Cardiac fibroblast (primary cell): ENCODE data around the gene COPB1.

ENCODE experiments used
- DNase-seq, 2 donors: peaks; one replicate each; pipeline versions ENCODE4 v3.0.0 to v3.0.0-alpha.2; 2010; ENCODE audit warnings: low read depth in 2 of 2
- H3K4me3 ChIP-seq, 2 donors: replicated peaks in 1 of 2; 1 replicate in 1 of 2; 2 replicates in 1 of 2; pipeline ENCODE4 v1.5.1; 2011; ENCODE audit warnings: low read depth in 2 of 2, low read length in 2 of 2, mild to moderate bottlenecking in 2 of 2, moderate library complexity in 1 of 2
- CTCF ChIP-seq: IDR thresholded peaks from one replicate; pipeline ENCODE4 v1.5.1; 2011; ENCODE audit warnings: low read depth, mild to moderate bottlenecking, low read length, inconsistent platforms

COPB1 gene

GRCh38 chr11:14444441-14445189, 55.0 kb downstream of the COPB1 start:
- no peak for DNase-seq
- no peak for TF ChIP-seq CTCF

GRCh38 chr11:14443638-14444037, 56.0 kb downstream of the COPB1 start:
- TF ChIP-seq CTCF = no peak
- peak; percentile 37 to 47 for DNase-seq
- no peak overlapping the region for H3K4me3 ChIP-seq

More at GRCh38 chr11:14444441-14445189, 55.0 kb downstream of the COPB1 start:
- no peak overlapping the region for H3K4me3 ChIP-seq

GRCh38 chr11:14435717-14436512, 63.7 kb downstream of the COPB1 start:
- no peak for TF ChIP-seq CTCF
- H3K4me3 ChIP-seq = no peak overlapping the region
- no peak for DNase-seq

GRCh38 chr11:14425621-14426020, 74.0 kb downstream of the COPB1 start:
- DNase-seq = no peak
- no peak for TF ChIP-seq CTCF
- H3K4me3 ChIP-seq = no peak overlapping the region

- no peak for TF ChIP-seq CTCF
- DNase-seq = peak; percentile 32 to 83
- no peak overlapping the region for H3K4me3 ChIP-seq
Measured at GRCh38 chr11:14424096-14424495, 75.5 kb downstream of the COPB1 start.

GRCh38 chr11:14423633-14424032, 76.0 kb downstream of the COPB1 start:
- no peak for TF ChIP-seq CTCF

More at GRCh38 chr11:14423633-14424032, 76.0 kb downstream of the COPB1 start:
- H3K4me3 ChIP-seq = no peak overlapping the region
- DNase-seq = peak; percentile 69 to 73
